Jurkat, Clone E6-1 (cell line): ENCODE results near the gene RNF175. TPM values are rescaled to one million over a fixed set of nuclear protein-coding genes. Genes with fewer than 3 reads are reported as not detected.

Experiments
- DNase-seq: peaks from one replicate; pipeline ENCODE4 v3.0.0-alpha.2; 2011; ENCODE audit warnings: low read depth, low spot score
- H3K4me3 ChIP-seq: 2 replicates; pipeline ENCODE4 v1.5.1; 2011; ENCODE audit warnings: mild to moderate bottlenecking, low read length, control low read depth, moderate library complexity
- polyA plus RNA-seq: library from polyadenylated mRNA; unstranded; fragments of >200 nt; gene quantifications from one replicate; pipeline ENCODE4 v1.2.1, GENCODE V29; 2012; ENCODE audit warnings: missing spikeins; ENCODE audit not compliant: insufficient read length, insufficient read depth

Gene RNF175
- not detected for polyA plus RNA-seq

- no peak within 1 kb of the TSS for H3K4me3 ChIP-seq
- no peak for DNase-seq
Measured at GRCh38 chr4:153759407-153760316, at the start of gene RNF175. Gene RNF175, minus strand, starts transcription at chr4:153760024. Its CDS starts 162 bp downstream, at chr4:153759862.

- peak; percentile 69 for DNase-seq
- no peak overlapping the region for H3K4me3 ChIP-seq
Measured at GRCh38 chr4:153809307-153809706, 49.5 kb upstream of the RNF175 start.

GRCh38 chr4:153808175-153808574 lies 48.4 kb upstream of the RNF175 start:
- no peak for DNase-seq
- no peak overlapping the region for H3K4me3 ChIP-seq

- no peak for DNase-seq
- no peak overlapping the region for H3K4me3 ChIP-seq
Measured at GRCh38 chr4:153806073-153806472, 46.2 kb upstream of the RNF175 start.

GRCh38 chr4:153804722-153805121 lies 44.9 kb upstream of the RNF175 start:
- DNase-seq: no peak
- no peak overlapping the region for H3K4me3 ChIP-seq

- no peak overlapping the region for H3K4me3 ChIP-seq
- DNase-seq: no peak
Measured at GRCh38 chr4:153799694-153800074, 39.9 kb upstream of the RNF175 start.

- no peak overlapping the region for H3K4me3 ChIP-seq
- DNase-seq: no peak
Measured at GRCh38 chr4:153798901-153799693, 39.3 kb upstream of the RNF175 start.

GRCh38 chr4:153798420-153798819 lies 38.6 kb upstream of the RNF175 start:
- H3K4me3 ChIP-seq: no peak overlapping the region
- DNase-seq: no peak

GRCh38 chr4:153794006-153794405 lies 34.2 kb upstream of the RNF175 start:
- no peak overlapping the region for H3K4me3 ChIP-seq
- DNase-seq: no peak

GRCh38 chr4:153792618-153793247 lies 32.9 kb upstream of the RNF175 start:
- no peak overlapping the region for H3K4me3 ChIP-seq
- no peak for DNase-seq

- no peak for DNase-seq
- H3K4me3 ChIP-seq: no peak overlapping the region
Measured at GRCh38 chr4:153791746-153792617, 32.2 kb upstream of the RNF175 start.

- DNase-seq: no peak
- no peak overlapping the region for H3K4me3 ChIP-seq
Measured at GRCh38 chr4:153790962-153791551, 31.2 kb upstream of the RNF175 start.

- H3K4me3 ChIP-seq: no peak overlapping the region
- no peak for DNase-seq
Measured at GRCh38 chr4:153790500-153790865, 30.7 kb upstream of the RNF175 start.

GRCh38 chr4:153789741-153790499 lies 30.1 kb upstream of the RNF175 start:
- no peak overlapping the region for H3K4me3 ChIP-seq
- no peak for DNase-seq

GRCh38 chr4:153788413-153789276 lies 28.8 kb upstream of the RNF175 start, which contains the start of gene SFRP2:
Gene SFRP2, minus strand, starts transcription at chr4:153789083. Its CDS starts 248 bp downstream, at chr4:153788835.
- no peak for DNase-seq
- H3K4me3 ChIP-seq: no peak within 1 kb of the TSS

GRCh38 chr4:153788051-153788412 lies 28.2 kb upstream of the RNF175 start:
- H3K4me3 ChIP-seq: no peak overlapping the region
- DNase-seq: no peak

- no peak for DNase-seq
- H3K4me3 ChIP-seq: no peak overlapping the region
Measured at GRCh38 chr4:153787575-153787974, 27.8 kb upstream of the RNF175 start.
